H9 (cell line): ENCODE results near the gene PRKCI. TPM values are rescaled to one million over a fixed set of nuclear protein-coding genes. Genes with fewer than 3 reads are reported as not detected.

Source experiments
- DNase-seq: peaks from one replicate; pipeline ENCODE4 v3.0.0-alpha.2; 2017
- H2AFZ ChIP-seq: one replicate; pipeline ENCODE4 v1.6.1; 2013; ENCODE audit warnings: mild to moderate bottlenecking, low read length, control low read depth, moderate library complexity
- H2AK5ac ChIP-seq: 2 replicates; pipeline ENCODE4 v1.6.1; 2013; ENCODE audit warnings: low read length, control low read depth, mixed read lengths; ENCODE audit not compliant: insufficient read length
- H2BK120ac ChIP-seq: one replicate; pipeline ENCODE4 v1.6.1; 2013; ENCODE audit warnings: low read depth, mild to moderate bottlenecking, low read length, control low read depth, inconsistent platforms; ENCODE audit not compliant: poor library complexity, severe bottlenecking
- H2BK12ac ChIP-seq: 2 replicates; pipeline ENCODE4 v1.6.1; 2013; ENCODE audit warnings: low read length, control low read depth, mixed read lengths, low read depth; ENCODE audit not compliant: insufficient read length
- H2BK15ac ChIP-seq: 2 replicates; pipeline ENCODE4 v1.6.1; 2013; ENCODE audit warnings: low read depth, low read length, control low read depth
- H2BK20ac ChIP-seq: one replicate; pipeline ENCODE4 v1.6.1; 2013; ENCODE audit warnings: low read depth, mild to moderate bottlenecking, low read length, control low read depth, inconsistent platforms; ENCODE audit not compliant: poor library complexity, severe bottlenecking
- H2BK5ac ChIP-seq: 2 replicates; pipeline ENCODE4 v1.6.1; 2013; ENCODE audit warnings: low read length, control low read depth, mixed read lengths; ENCODE audit not compliant: insufficient read length
- H3K14ac ChIP-seq: 2 replicates; pipeline ENCODE4 v1.6.1; 2013; ENCODE audit warnings: low read length, control low read depth; ENCODE audit not compliant: insufficient read depth
- H3K18ac ChIP-seq: 2 replicates; pipeline ENCODE4 v1.6.1; 2013; ENCODE audit warnings: low read depth, mild to moderate bottlenecking, mixed read lengths, low read length, control low read depth; ENCODE audit not compliant: insufficient read length
- H3K23ac ChIP-seq: 2 replicates; pipeline ENCODE4 v1.6.1; 2013; ENCODE audit warnings: low read length, control low read depth, mixed read lengths, low read depth; ENCODE audit not compliant: insufficient read length
- H3K23me2 ChIP-seq: 2 replicates; pipeline ENCODE4 v1.6.1; 2013; ENCODE audit warnings: low read depth, mild to moderate bottlenecking, mixed read lengths, low read length, control low read depth; ENCODE audit not compliant: insufficient read length, poor library complexity, severe bottlenecking
- H3K27ac ChIP-seq: 2 replicates; pipeline ENCODE4 v1.5.1; 2013; ENCODE audit warnings: low read length, control low read depth, mixed read lengths, low read depth; ENCODE audit not compliant: insufficient read length
- H3K27me3 ChIP-seq: 2 replicates; pipeline ENCODE4 v1.6.1; 2013; ENCODE audit warnings: low read length, control low read depth, inconsistent platforms; ENCODE audit not compliant: insufficient read depth
- H3K4ac ChIP-seq: 2 replicates; pipeline ENCODE4 v1.6.1; 2013; ENCODE audit warnings: low read depth, mild to moderate bottlenecking, control low read depth, inconsistent platforms, low read length, moderate library complexity
- H3K4me1 ChIP-seq: 2 replicates; pipeline ENCODE4 v1.6.1; 2013; ENCODE audit warnings: low read length, control low read depth, inconsistent platforms; ENCODE audit not compliant: insufficient read depth
- H3K4me2 ChIP-seq: 2 replicates; pipeline ENCODE4 v1.6.1; 2013; ENCODE audit warnings: low read length, control low read depth, mixed read lengths; ENCODE audit not compliant: insufficient read length, insufficient read depth
- H3K56ac ChIP-seq: 2 replicates; pipeline ENCODE4 v1.6.1; 2013; ENCODE audit warnings: low read depth, mild to moderate bottlenecking, mixed read lengths, low read length, control low read depth; ENCODE audit not compliant: insufficient read length
- H3K79me1 ChIP-seq: 2 replicates; pipeline ENCODE4 v1.6.1; 2013; ENCODE audit warnings: low read depth, mild to moderate bottlenecking, moderate library complexity, low read length, control low read depth, inconsistent platforms; ENCODE audit not compliant: insufficient read depth, poor library complexity, severe bottlenecking
- H3K79me2 ChIP-seq: 2 replicates; pipeline ENCODE4 v1.6.1; 2013; ENCODE audit warnings: low read length, control low read depth, inconsistent platforms; ENCODE audit not compliant: insufficient read depth
- H3K9ac ChIP-seq: 2 replicates; pipeline ENCODE4 v1.6.1; 2013; ENCODE audit warnings: low read length, control low read depth, mixed read lengths; ENCODE audit not compliant: insufficient read length; ENCODE audit errors: extremely low read depth
- H3K9me3 ChIP-seq: one replicate; pipeline ENCODE4 v1.6.1; 2013; ENCODE audit warnings: low read depth, low read length, inconsistent platforms; ENCODE audit not compliant: control insufficient read depth
- H3T11ph ChIP-seq: one replicate; pipeline ENCODE4 v1.6.1; 2013; ENCODE audit warnings: mild to moderate bottlenecking, low read length, control low read depth, inconsistent platforms
- H4K20me1 ChIP-seq: one replicate; pipeline ENCODE4 v1.6.1; 2013; ENCODE audit not compliant: control insufficient read depth, insufficient read length, insufficient read depth
- H4K5ac ChIP-seq: 2 replicates; pipeline ENCODE4 v1.6.1; 2013; ENCODE audit warnings: low read depth, mild to moderate bottlenecking, mixed read lengths, low read length, control low read depth; ENCODE audit not compliant: insufficient read length
- H4K8ac ChIP-seq: replicated peaks from 2 replicates; pipeline ENCODE4 v1.6.1; 2013; ENCODE audit warnings: low read length, control low read depth, mixed read lengths, low read depth; ENCODE audit not compliant: insufficient read length
- H4K91ac ChIP-seq: 2 replicates; pipeline ENCODE4 v1.6.1; 2013; ENCODE audit warnings: low read depth, mild to moderate bottlenecking, moderate library complexity, mixed read lengths, low read length, control low read depth; ENCODE audit not compliant: insufficient read length
- H3K27ac Mint-ChIP-seq, 3 experiments: 2 replicates in 2 of 3; 3 replicates in 1 of 3; pipeline ENCODE4 v1.8.0; 2020 to 2021; ENCODE audit warnings: mixed read lengths in 3 of 3, mild to moderate bottlenecking in 1 of 3, moderate library complexity in 1 of 3
- H3K27me3 Mint-ChIP-seq: 2 replicates; pipeline ENCODE4 v1.8.0; 2021; ENCODE audit warnings: low read depth, mild to moderate bottlenecking, moderate library complexity, mixed read lengths
- H3K36me3 Mint-ChIP-seq, 3 experiments: 2 replicates in 2 of 3; 3 replicates in 1 of 3; pipeline ENCODE4 v1.8.0; 2020 to 2021; ENCODE audit warnings: low read depth in 3 of 3, mixed read lengths in 3 of 3; ENCODE audit not compliant: insufficient read depth in 1 of 3
- H3K4me1 Mint-ChIP-seq, 2 experiments: 2 replicates each; pipeline ENCODE4 v1.8.0; 2020; ENCODE audit warnings: mixed read lengths in 2 of 2
- H3K4me3 Mint-ChIP-seq, 2 experiments: 2 replicates in 1 of 2; 3 replicates in 1 of 2; pipeline ENCODE4 v1.8.0; 2020 to 2021; ENCODE audit warnings: mild to moderate bottlenecking in 2 of 2, mixed read lengths in 2 of 2, moderate library complexity in 1 of 2
- H3K9me3 Mint-ChIP-seq, 2 experiments: 2 replicates in 1 of 2; 3 replicates in 1 of 2; pipeline ENCODE4 v1.8.0; 2020; ENCODE audit warnings: mild to moderate bottlenecking in 2 of 2, mixed read lengths in 2 of 2, moderate library complexity in 1 of 2
- CTCF ChIP-seq: fragments of 200-600 bp; sonication (generic); conservative IDR thresholded peaks from 3 replicates; pipeline ENCODE4 v1.8.0; 2021; ENCODE audit warnings: antibody characterized with exemption, mild to moderate bottlenecking
- total RNA-seq: library from RNA; stranded (reverse); gene quantifications from 2 replicates; pipeline ENCODE4 v1.2.1, GENCODE V29; 2021

The PRKCI gene
- total RNA-seq, 1 experiment from 2014 or later: 71.1 TPM

GRCh38 chr3:170200987-170201386 lies 21.2 kb upstream of the PRKCI start:
- no peaks in the 10 kb centered on the region for H3K23me2 ChIP-seq
- H3K4me1 ChIP-seq: peaks cover 3% of the 10 kb centered on the region; the same call in 1 of the 2 replicates
- no peak overlapping the region for H2BK5ac ChIP-seq
- no peak overlapping the region for H3K14ac ChIP-seq
- no peaks in the 10 kb centered on the region for H3K27me3 Mint-ChIP-seq
- no peak overlapping the region for H3K4me3 Mint-ChIP-seq
- no peak overlapping the region for H2BK120ac ChIP-seq
- no peaks in the 10 kb centered on the region for H4K20me1 ChIP-seq
- TF ChIP-seq CTCF: no peak
- H3T11ph ChIP-seq: no peak overlapping the region
- H3K79me2 ChIP-seq: no peaks in the 10 kb centered on the region
- no peaks in the 10 kb centered on the region for H3K9me3 Mint-ChIP-seq
- H3K56ac ChIP-seq: no peak overlapping the region
- no peak overlapping the region for H3K27ac Mint-ChIP-seq
- no peak overlapping the region for H4K91ac ChIP-seq
- no peaks in the 10 kb centered on the region for H3K27me3 ChIP-seq
- H3K4ac ChIP-seq: no peak overlapping the region
- peaks cover 19 to 20% of the 10 kb centered on the region in 2 experiments for H3K4me1 Mint-ChIP-seq
- H3K9ac ChIP-seq: no peak overlapping the region
- no peaks in the 10 kb centered on the region for H3K79me1 ChIP-seq
- H3K27ac ChIP-seq: no peak overlapping the region
- H3K18ac ChIP-seq: no peak overlapping the region
- no peak overlapping the region for H3K23ac ChIP-seq
- H2BK12ac ChIP-seq: no peak overlapping the region
- H3K9me3 ChIP-seq: no peaks in the 10 kb centered on the region
- no peaks in the 10 kb centered on the region for H3K36me3 Mint-ChIP-seq
- H4K8ac ChIP-seq: no peak overlapping the region
- no peak overlapping the region for H2AFZ ChIP-seq
- no peak overlapping the region for H2BK20ac ChIP-seq
- DNase-seq: no peak
- no peak overlapping the region for H2AK5ac ChIP-seq
- H3K4me2 ChIP-seq: no peak overlapping the region
- H2BK15ac ChIP-seq: no peak overlapping the region
- no peak overlapping the region for H4K5ac ChIP-seq
